Astrocyte of the cerebellum (primary cell): ENCODE data around the gene SMURF2.

Experiments used
- DNase-seq: peaks from one replicate; pipeline ENCODE4 v3.0.0-alpha.2; 2011; ENCODE audit warnings: low read depth
- H3K4me3 ChIP-seq: 2 replicates; pipeline ENCODE4 v1.5.1; 2011; ENCODE audit warnings: mild to moderate bottlenecking, low read depth, low read length, moderate library complexity
- CTCF ChIP-seq: IDR thresholded peaks from 2 replicates; pipeline ENCODE4 v1.5.1; 2012; ENCODE audit warnings: low read length, low read depth, moderate library complexity, mild to moderate bottlenecking; ENCODE audit errors: missing control alignments
- in situ Hi-C: cut with HindIII; loops from 2 replicates; pipeline ENCODE4 v1.10.0; 2017; ENCODE audit warnings: low sequenced_read_pairs

SMURF2 gene

GRCh38 chr17:64555281-64555680 lies 106.8 kb downstream of the SMURF2 start:
- no peak for DNase-seq
- in situ Hi-C loops, result no loop called here
- no peak overlapping the region for H3K4me3 ChIP-seq
- no peak for TF ChIP-seq CTCF

GRCh38 chr17:64554028-64554637 lies 108.0 kb downstream of the SMURF2 start:
- in situ Hi-C loops, result no loop called here
- no peak overlapping the region for H3K4me3 ChIP-seq
- no peak for DNase-seq
- TF ChIP-seq CTCF, result no peak

GRCh38 chr17:64551461-64551860 lies 110.6 kb downstream of the SMURF2 start:
- DNase-seq, result no peak
- in situ Hi-C loops, result no loop called here
- no peak overlapping the region for H3K4me3 ChIP-seq
- TF ChIP-seq CTCF, result no peak

GRCh38 chr17:64547319-64547718 lies 114.8 kb downstream of the SMURF2 start:
- in situ Hi-C loops, result no loop called here
- no peak overlapping the region for H3K4me3 ChIP-seq
- DNase-seq, result no peak
- TF ChIP-seq CTCF, result no peak

- no peak overlapping the region for H3K4me3 ChIP-seq
- no peak for DNase-seq
- TF ChIP-seq CTCF, result no peak
- in situ Hi-C loops, result no loop called here
Observed at GRCh38 chr17:64546716-64547115, 115.4 kb downstream of the SMURF2 start.

GRCh38 chr17:64544742-64545141 lies 117.4 kb downstream of the SMURF2 start:
- TF ChIP-seq CTCF, result no peak
- no peak overlapping the region for H3K4me3 ChIP-seq
- in situ Hi-C loops, result no loop called here
- DNase-seq, result no peak
